ENCODE measurements around the gene ALPL.

The ALPL gene

GRCh38 chr1:21495225-21495820, 13.9 kb upstream of the ALPL start:
- POLR2A ChIA-PET = no interaction called here
- H3K4me3 ChIP-seq (ENCODE audit: low read depth, low read length) = no peak overlapping the region
- DNase-seq (ENCODE audit: low read depth, low spot score) = no peak
- CTCF ChIA-PET = interaction anchor here (0.6 to 3.5 kb wide), 8 partner anchors 11 to 277 kb away, joined by 3 to 21 read pairs (median 6); no protein-coding TSS in a partner anchor
- TF ChIP-seq CTCF (IDR thresholded peaks at IDR 0.05; ENCODE audit: insufficient read depth, low read length, missing control alignments) = no peak

DNA sequence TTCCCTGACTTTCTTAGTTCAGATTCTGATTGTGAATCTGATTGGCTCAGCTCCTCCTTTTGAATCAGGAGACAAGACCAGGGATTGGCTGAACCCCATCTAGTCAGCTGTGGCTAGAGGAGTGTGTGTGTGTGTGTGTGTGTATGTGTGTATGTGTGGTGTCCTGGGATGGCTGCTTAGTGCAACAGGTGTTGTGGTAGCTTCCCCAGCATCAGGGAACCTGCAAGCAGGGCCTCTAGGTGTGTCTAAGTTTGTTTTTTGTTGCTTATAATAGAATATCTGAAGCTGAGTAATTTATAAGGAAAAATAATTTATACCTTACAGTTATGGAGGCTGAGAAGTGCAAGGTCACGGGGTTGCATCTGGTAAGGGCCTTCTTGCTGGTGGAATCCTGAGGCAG, 13.2 kb upstream of the ALPL start:
- DNase-seq (ENCODE audit: low read depth, low spot score) = no peak
- POLR2A ChIA-PET = no interaction called here
- CTCF ChIA-PET = interaction anchor here (1.0 to 3.5 kb wide), 7 partner anchors 11 to 278 kb away, joined by 3 to 21 read pairs (median 6); no protein-coding TSS in a partner anchor
- H3K4me3 ChIP-seq (ENCODE audit: low read depth, low read length) = no peak overlapping the region
- no peak for TF ChIP-seq CTCF (IDR thresholded peaks at IDR 0.05; ENCODE audit: insufficient read depth, low read length, missing control alignments)

DNA sequence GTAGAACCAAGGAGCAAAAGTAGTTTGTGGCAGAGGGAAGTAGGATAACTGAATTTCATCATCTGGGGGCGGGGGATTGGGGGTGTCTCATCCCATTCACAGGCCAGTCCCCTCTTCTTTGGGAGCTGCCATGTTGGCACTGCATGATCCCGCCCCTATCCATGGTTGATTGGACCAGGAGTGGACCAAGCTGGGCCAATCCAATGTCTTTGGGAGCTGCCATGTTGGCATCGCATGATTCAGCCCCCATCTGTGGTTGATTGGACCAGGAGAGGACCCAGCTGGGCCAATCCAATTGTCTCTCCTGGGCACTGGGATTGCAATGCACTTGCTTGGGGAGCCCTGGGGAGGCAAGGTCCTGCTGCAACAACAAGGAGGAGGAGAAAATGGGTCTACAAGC, 12.3 kb upstream of the ALPL start:
- DNase-seq (ENCODE audit: low read depth, low spot score) = no peak
- no peak for TF ChIP-seq CTCF (IDR thresholded peaks at IDR 0.05; ENCODE audit: insufficient read depth, low read length, missing control alignments)
- H3K4me3 ChIP-seq (ENCODE audit: low read depth, low read length) = no peak overlapping the region
- ChIA-PET CTCF (interaction anchor here (1.9 to 3.5 kb wide), 2 partner anchors 10 to 14 kb away, joined by 9 to 21 read pairs; no protein-coding TSS in a partner anchor), POLR2A (no interaction called here)

DNA sequence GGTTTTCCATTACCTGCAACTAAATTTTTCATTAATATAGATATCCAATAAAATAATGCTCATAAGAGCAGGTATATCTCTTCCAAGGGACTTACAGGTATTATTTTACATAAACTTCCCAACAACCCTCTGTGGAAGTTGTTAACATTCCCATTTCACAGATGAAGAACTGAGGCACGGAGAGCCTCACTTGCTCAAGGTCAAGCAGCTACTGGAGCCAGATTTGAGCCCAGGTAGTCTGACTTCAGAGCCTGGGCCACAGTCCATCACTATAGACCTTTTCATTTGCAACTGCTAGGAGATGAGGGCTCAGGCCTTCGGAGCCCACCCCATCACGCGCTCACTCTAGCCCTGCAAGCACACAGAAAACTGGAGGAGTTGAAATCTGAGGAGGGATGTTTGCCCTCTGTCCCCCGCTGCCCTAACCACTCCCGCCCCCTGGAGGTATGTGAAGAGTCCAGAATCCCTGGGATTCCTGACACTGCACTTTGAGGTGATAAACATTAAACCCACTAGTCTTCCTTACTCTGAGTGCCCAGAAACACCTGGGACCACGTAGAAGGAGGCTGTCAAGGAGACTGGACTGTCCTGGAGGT, 11.7 kb upstream of the ALPL start:
- no peak for DNase-seq (ENCODE audit: low read depth, low spot score)
- no peak for TF ChIP-seq CTCF (IDR thresholded peaks at IDR 0.05; ENCODE audit: insufficient read depth, low read length, missing control alignments)
- H3K4me3 ChIP-seq (ENCODE audit: low read depth, low read length) = no peak overlapping the region
- ChIA-PET POLR2A (no interaction called here), CTCF (interaction anchor here (1.9 to 3.5 kb wide), 2 partner anchors 9 to 14 kb away, joined by 9 to 21 read pairs; no protein-coding TSS in a partner anchor)

GRCh38 chr1:21499283-21499950, 9.8 kb upstream of the ALPL start:
- peak; percentile 28 for DNase-seq (ENCODE audit: low read depth, low spot score)
- CTCF ChIA-PET = interaction anchor here (1.1 to 3.4 kb wide), 7 partner anchors 9 to 161 kb away, joined by 3 to 15 read pairs (median 11); partner anchors contain the start of gene ALPL
- no peak overlapping the region for H3K4me3 ChIP-seq (ENCODE audit: low read depth, low read length)
- no peak for TF ChIP-seq CTCF (IDR thresholded peaks at IDR 0.05; ENCODE audit: insufficient read depth, low read length, missing control alignments)
- POLR2A ChIA-PET = no interaction called here
